H7 (cell line): ENCODE data around the gene MTPN. TPM values are rescaled to one million over a fixed set of nuclear protein-coding genes. Genes with fewer than 3 reads are reported as not detected.

ENCODE experiments used
- DNase-seq: peaks from one replicate; pipeline ENCODE4 v3.0.0; 2012
- H3K27me3 ChIP-seq: 2 replicates; pipeline ENCODE4 v1.6.0; 2011; ENCODE audit warnings: mild to moderate bottlenecking, low read length; ENCODE audit not compliant: control insufficient read depth, insufficient read depth
- H3K36me3 ChIP-seq: replicated peaks from 2 replicates; pipeline ENCODE4 v1.5.1; 2011; ENCODE audit warnings: low read length; ENCODE audit not compliant: control insufficient read depth, insufficient read depth
- H3K4me3 ChIP-seq: 2 replicates; pipeline ENCODE4 v1.5.1; 2011; ENCODE audit warnings: low read depth, mild to moderate bottlenecking, control low read depth, low read length, moderate library complexity; ENCODE audit not compliant: insufficient read depth
- total RNA-seq: library from RNA; depleted of rRNA; stranded (reverse); fragments of >200 nt; shearing (Covaris generic); gene quantifications from 2 replicates; pipeline ENCODE4 v1.2.3, GENCODE V29; 2014

MTPN gene
- total RNA-seq, 1 experiment from 2014 or later: 70.0 TPM

- DNase-seq: no peak
- Histone ChIP-seq H3K36me3 (peaks cover 4% of the 10 kb centered on the region; the same call in 1 of the 2 replicates), H3K27me3 (no peaks in the 10 kb centered on the region), H3K4me3 (no peak overlapping the region)
Observed at GRCh38 chr7:135950972-135951371, 26.2 kb downstream of the MTPN start.

GRCh38 chr7:135950429-135950828 is 26.7 kb downstream of the MTPN start:
- H3K4me3 ChIP-seq: no peak overlapping the region
- DNase-seq: no peak
- no peaks in the 10 kb centered on the region for H3K27me3 ChIP-seq
- peaks cover 4% of the 10 kb centered on the region; the same call in 1 of the 2 replicates for H3K36me3 ChIP-seq

GRCh38 chr7:135946289-135947055 is 30.7 kb downstream of the MTPN start:
- DNase-seq: no peak
- no peak overlapping the region for H3K4me3 ChIP-seq
- H3K36me3 ChIP-seq: peaks cover 4% of the 10 kb centered on the region; the same call in 1 of the 2 replicates
- H3K27me3 ChIP-seq: no peaks in the 10 kb centered on the region

DNA sequence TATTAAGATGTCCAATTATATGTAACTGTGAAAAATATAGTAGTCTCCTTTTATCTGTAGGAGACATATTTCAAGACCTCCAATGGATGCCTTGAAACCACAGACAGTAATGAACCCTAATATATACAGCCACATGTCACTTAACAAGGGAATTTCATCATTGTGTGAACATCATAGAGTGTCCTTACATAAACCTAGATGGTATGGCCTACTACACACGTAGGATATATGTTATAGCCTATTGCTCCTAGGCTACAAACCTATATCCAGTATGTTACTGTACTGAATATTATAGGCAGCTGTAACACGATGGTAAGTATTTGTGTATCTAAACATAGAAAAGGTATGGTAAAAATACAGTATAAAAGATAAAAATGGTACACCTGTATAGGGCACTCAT is 32.4 kb downstream of the MTPN start:
- no peak overlapping the region for H3K4me3 ChIP-seq
- H3K36me3 ChIP-seq: no peaks in the 10 kb centered on the region; the same call in 1 of the 2 replicates
- no peak for DNase-seq
- no peaks in the 10 kb centered on the region for H3K27me3 ChIP-seq

DNA sequence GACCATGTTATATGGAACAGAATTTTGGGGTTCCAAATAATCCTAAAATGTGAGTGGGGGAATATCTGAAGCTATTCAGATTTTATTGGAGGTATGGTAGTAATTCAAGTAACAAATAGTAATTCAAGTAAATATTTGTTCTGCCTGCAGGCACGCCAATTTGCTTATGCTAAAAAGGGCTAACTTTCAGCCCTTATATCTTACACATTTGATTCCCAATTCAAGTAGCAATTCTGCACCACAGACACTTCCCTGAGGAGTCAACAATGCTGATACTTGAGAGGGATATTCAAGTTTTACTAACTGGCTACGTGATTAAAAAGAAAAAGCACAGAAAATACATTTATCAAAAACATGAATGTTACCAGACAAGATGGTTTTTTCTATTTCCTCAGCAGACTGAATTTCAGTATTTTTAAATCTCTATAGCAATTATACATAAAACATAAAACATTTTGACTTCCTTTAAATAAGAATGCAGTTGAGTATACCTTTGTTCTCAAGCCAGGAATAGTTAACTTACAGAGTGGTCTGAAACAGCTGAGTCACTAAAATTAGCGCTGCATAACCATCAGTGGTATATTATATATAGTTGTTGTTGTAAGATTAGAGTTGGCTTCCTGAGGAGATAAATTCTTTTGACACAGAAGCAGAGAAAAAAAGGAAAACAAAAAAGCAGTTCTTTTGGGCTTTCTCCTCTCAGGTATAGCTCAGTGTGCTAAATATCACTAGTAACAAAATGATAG is 33.9 kb downstream of the MTPN start:
- DNase-seq: no peak
- H3K36me3 ChIP-seq: no peaks in the 10 kb centered on the region

GRCh38 chr7:135942614-135943013 is 34.5 kb downstream of the MTPN start:
- no peaks in the 10 kb centered on the region for H3K27me3 ChIP-seq
- no peaks in the 10 kb centered on the region for H3K36me3 ChIP-seq
- H3K4me3 ChIP-seq: no peak overlapping the region
- no peak for DNase-seq

More for the DNA sequence above, 33.9 kb downstream of the MTPN start:
- no peaks in the 10 kb centered on the region for H3K27me3 ChIP-seq
- H3K4me3 ChIP-seq: no peak overlapping the region

GRCh38 chr7:135940077-135941075 is 36.8 kb downstream of the MTPN start:
- no peak for DNase-seq
- Histone ChIP-seq H3K36me3 (no peaks in the 10 kb centered on the region), H3K4me3 (no peak overlapping the region), H3K27me3 (no peaks in the 10 kb centered on the region)

GRCh38 chr7:135939261-135939812 is 37.8 kb downstream of the MTPN start:
- Histone ChIP-seq H3K27me3 (no peaks in the 10 kb centered on the region), H3K4me3 (no peak overlapping the region), H3K36me3 (no peaks in the 10 kb centered on the region)
- DNase-seq: peak; percentile 30

- no peaks in the 10 kb centered on the region for H3K36me3 ChIP-seq
- no peaks in the 10 kb centered on the region for H3K27me3 ChIP-seq
- H3K4me3 ChIP-seq: no peak overlapping the region
- DNase-seq: no peak
Observed at GRCh38 chr7:135938563-135938962, 38.6 kb downstream of the MTPN start.

DNA sequence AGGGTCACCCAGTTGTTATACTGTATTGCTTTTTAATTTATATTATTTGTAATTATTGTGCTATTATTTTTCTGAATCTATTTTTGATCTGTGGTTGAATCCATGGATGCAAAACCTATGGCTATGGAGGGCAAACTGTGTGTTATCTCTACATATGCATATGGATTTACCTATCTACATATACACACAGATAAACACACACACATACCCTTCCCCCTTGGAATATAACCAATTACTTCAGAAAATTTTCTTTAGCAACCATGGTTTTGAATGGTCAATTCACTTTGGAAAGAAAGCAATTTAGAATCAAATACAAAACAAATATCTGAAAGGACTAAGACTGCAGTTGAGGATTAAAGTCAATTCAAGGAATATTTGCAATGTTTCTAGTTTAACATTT is 39.1 kb downstream of the MTPN start:
- no peak for DNase-seq
- no peaks in the 10 kb centered on the region for H3K36me3 ChIP-seq
- H3K27me3 ChIP-seq: no peaks in the 10 kb centered on the region
- no peak overlapping the region for H3K4me3 ChIP-seq

DNA sequence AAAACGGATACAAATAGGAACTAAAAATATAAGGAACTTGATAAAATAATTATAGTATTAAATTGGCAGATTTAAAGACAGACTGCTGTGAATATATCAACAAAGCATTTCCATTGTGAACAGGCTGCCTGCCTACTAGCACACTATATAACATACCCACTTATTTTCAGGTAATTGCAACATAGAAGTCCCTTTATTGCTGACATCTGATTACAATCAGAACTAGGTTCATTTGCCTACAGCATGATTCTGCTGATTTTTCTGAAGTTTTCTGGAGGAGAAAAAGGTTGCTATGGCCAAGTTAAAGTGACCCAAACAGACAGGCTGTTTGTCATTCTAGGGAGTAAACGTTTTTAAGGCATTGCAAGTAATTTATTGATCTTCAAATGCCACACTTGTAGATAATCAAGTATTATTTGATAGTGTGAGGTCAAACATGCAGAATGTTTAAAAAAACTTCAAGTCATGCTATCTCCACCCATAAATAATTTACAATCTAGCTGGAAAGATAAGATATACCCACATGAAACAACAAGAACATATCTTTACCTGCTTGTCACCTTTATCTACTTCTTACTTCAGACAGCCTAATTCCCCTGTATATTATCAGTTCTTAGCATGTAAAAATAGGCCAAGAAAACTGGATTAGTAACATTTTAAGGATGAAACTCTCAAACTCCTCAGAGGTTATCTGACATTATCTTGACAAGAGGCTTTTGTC is 40.5 kb downstream of the MTPN start:
- H3K36me3 ChIP-seq: no peaks in the 10 kb centered on the region
- DNase-seq: no peak
- H3K4me3 ChIP-seq: no peak overlapping the region
- no peaks in the 10 kb centered on the region for H3K27me3 ChIP-seq

DNA sequence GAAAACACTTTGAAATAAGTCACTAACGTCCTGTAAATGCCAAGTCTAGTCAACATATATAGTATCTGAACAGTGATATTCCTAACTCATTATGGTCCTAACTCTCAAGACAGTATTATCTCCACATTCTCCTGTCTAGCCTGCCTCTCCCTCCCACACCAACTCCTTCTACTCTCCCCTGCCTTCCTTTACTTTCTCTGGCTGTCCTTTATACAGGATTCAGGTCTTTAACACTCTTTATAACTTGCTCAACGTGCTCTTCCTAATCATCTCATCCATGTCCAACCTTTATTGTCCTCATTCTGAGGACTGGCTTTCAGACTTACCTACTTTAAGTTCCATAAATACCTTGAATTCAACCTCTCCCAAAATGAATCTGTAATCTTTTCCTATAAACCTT is 42.5 kb downstream of the MTPN start:
- DNase-seq: no peak
- Histone ChIP-seq H3K36me3 (no peaks in the 10 kb centered on the region), H3K27me3 (no peaks in the 10 kb centered on the region), H3K4me3 (no peak overlapping the region)

DNA sequence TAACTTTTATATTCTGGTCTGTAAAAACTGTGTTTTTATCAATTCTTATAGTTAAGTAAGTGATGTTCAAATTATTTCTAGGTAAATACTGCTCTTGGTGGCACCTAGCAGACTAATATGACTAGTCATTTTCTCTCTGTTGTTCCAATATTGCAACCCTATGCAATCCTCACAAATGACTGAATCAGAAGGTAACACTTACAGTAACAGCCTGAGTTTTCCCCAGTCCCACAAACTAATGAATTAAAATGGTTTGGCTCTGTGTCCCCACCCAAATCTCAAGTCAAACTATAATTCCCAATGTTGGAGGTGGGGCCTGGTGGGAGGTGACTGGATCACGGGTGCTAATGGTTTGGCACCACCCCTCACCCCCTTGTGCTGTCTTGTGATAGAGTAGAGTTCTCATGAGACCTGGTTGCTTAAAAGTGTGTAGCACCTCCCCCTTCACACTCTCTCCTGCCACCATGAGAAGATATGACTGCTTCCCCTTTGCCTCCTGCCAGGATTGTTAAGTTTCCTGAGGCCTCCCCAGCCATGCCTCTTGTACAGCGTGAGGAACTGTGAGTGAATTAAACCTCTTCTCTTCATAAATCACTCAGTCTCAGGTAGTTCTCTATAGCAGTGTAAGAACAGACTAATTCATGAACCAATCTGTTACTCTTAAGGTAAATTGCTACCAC is 43.5 kb downstream of the MTPN start:
- H3K4me3 ChIP-seq: no peak overlapping the region
- no peaks in the 10 kb centered on the region; the same call in 1 of the 2 replicates for H3K36me3 ChIP-seq
- no peaks in the 10 kb centered on the region for H3K27me3 ChIP-seq
- no peak for DNase-seq
